Measurements from ENCODE around the gene KNTC1.

Gene KNTC1

GRCh38 chr12:122661246-122661645 lies 134.2 kb downstream of the KNTC1 start:
- DNase-seq = no peak

- DNase-seq = no peak
Measured at GRCh38 chr12:122661938-122662337, 134.9 kb downstream of the KNTC1 start.

- no peak for DNase-seq
Measured at GRCh38 chr12:122665349-122665748, 138.3 kb downstream of the KNTC1 start.

- no peak for DNase-seq
Measured at GRCh38 chr12:122665759-122666158, 138.7 kb downstream of the KNTC1 start.

- DNase-seq = no peak
Measured at GRCh38 chr12:122668268-122668667, 141.2 kb downstream of the KNTC1 start.

- no peak for DNase-seq
Measured at GRCh38 chr12:122669397-122670070, 142.5 kb downstream of the KNTC1 start.

- DNase-seq = no peak
Measured at GRCh38 chr12:122672515-122672914, 145.5 kb downstream of the KNTC1 start.

Measured in activated CD4-positive, CD25-positive, alpha-beta regulatory T cell (primary cell).